ENCODE data around the gene AGAP1. TPM values are rescaled to one million over a fixed set of nuclear protein-coding genes. Genes with fewer than 3 reads are reported as not detected.
A peak's percentile ranks its signal among the peaks of the same experiment; 100 is the strongest.

The AGAP1 gene
- total RNA-seq, 3 donors from 2014 or later: 1.9 to 2.6 (median 2.1) TPM

DNA sequence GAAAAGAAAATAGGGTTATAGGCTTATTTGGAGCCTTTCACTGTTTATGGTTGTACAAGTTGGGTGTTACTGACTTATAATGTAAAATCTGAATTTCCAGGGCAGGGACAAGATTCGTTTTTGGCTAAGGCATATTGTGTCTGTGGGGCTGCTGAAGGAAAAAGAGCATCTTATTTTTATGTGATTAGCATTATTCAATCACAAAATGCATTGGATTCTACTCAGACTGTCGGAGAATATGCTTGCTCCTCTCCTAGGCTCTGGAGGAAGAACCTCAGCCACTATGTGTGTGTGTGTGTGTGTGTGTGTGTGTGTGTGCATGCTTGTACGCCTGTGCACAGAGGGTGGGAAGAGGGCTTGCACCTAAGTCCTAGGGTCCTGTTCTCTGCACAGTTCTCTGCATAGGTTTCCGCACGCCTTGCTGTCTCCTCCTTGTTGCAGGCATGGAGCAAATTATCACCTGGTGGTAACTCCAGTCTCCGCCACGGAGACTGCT lies 44.3 kb downstream of the AGAP1 start:
- Mint-ChIP-seq H3K4me3 (no peak overlapping the region), H3K9me3 (no peaks in the 10 kb centered on the region), H3K4me1 (ENCODE audit: low read depth) (no peaks in the 10 kb centered on the region), H3K27me3 (ENCODE audit: low read depth) (peaks cover 9% of the 10 kb centered on the region), H3K36me3 (ENCODE audit: insufficient read depth) (no peaks in the 10 kb centered on the region)
- ATAC-seq (no peak), DNase-seq (no peak)

DNA sequence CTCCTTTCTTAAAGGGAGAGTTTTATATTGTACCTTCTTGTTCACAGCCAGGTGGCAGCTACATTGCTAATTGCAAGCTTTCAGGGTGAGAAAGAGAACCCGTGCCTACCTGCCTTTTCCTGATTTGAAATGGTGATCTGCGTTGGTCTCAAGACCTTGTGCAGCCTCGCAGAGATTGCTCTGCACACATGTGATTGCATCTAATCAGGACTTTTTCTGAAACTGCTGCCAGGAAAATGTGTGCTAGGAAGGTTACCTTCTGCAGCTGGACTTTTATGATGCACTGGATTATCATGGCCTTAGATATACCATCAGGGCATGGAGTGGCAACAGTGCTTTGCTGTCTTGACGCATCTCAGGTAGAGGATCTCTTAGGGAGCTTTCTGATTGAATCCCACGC lies 45.1 kb downstream of the AGAP1 start:
- ATAC-seq: no peak
- Mint-ChIP-seq H3K4me3 (no peak overlapping the region), H3K36me3 (ENCODE audit: insufficient read depth) (no peaks in the 10 kb centered on the region), H3K9me3 (no peaks in the 10 kb centered on the region), H3K27me3 (ENCODE audit: low read depth) (peaks cover 6% of the 10 kb centered on the region), H3K4me1 (ENCODE audit: low read depth) (no peaks in the 10 kb centered on the region)
- no peak for DNase-seq

DNA sequence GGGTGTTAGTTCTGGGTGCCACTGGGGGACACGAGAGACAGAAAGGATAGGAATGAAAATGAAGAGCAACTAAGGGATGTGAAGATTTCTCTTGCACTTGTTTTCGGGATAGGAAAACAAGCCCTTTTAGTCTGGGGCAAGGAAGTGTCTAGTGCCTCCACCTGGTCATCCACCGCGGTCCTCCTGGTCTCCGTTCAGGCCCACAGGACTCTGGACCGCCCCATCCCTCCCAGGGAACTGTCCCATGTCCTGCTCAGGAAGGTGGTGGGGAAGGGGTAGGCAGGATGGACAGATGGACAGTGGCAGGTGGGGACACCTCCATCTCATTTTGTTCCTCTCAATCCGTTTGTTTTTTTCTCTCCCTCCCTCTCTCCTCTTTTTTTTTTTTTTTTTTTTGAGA lies 45.9 kb downstream of the AGAP1 start:
- Mint-ChIP-seq H3K4me1 (ENCODE audit: low read depth) (no peaks in the 10 kb centered on the region), H3K4me3 (no peak overlapping the region), H3K9me3 (no peaks in the 10 kb centered on the region), H3K27me3 (ENCODE audit: low read depth) (peaks cover 7% of the 10 kb centered on the region), H3K36me3 (ENCODE audit: insufficient read depth) (no peaks in the 10 kb centered on the region)
- no peak for ATAC-seq
- no peak for DNase-seq

DNA sequence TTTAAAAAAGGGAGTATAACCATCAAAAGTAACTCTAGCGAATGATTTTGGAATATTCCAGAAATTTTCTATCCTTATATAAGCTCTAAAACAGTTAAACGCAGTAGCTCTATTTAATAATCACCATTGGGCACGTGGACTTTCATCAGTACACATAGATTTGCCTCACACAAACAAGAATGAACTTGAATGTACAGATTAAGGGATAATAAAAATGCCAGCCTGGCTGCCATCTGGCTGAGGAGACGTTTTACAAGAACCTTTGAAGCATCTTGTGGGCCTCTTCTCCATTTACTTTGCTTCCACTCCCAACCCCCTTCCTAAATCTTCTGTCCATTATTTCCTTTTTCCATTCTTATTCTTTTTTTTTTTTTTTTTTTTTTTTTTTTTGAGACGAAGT lies 47.2 kb downstream of the AGAP1 start:
- H3K4me1 Mint-ChIP-seq (ENCODE audit: low read depth): no peaks in the 10 kb centered on the region
- H3K27me3 Mint-ChIP-seq (ENCODE audit: low read depth): peaks cover 7% of the 10 kb centered on the region
- no peaks in the 10 kb centered on the region for H3K36me3 Mint-ChIP-seq (ENCODE audit: insufficient read depth)
- no peak for DNase-seq
- no peaks in the 10 kb centered on the region for H3K9me3 Mint-ChIP-seq
- ATAC-seq: no peak
- no peak overlapping the region for H3K4me3 Mint-ChIP-seq

DNA sequence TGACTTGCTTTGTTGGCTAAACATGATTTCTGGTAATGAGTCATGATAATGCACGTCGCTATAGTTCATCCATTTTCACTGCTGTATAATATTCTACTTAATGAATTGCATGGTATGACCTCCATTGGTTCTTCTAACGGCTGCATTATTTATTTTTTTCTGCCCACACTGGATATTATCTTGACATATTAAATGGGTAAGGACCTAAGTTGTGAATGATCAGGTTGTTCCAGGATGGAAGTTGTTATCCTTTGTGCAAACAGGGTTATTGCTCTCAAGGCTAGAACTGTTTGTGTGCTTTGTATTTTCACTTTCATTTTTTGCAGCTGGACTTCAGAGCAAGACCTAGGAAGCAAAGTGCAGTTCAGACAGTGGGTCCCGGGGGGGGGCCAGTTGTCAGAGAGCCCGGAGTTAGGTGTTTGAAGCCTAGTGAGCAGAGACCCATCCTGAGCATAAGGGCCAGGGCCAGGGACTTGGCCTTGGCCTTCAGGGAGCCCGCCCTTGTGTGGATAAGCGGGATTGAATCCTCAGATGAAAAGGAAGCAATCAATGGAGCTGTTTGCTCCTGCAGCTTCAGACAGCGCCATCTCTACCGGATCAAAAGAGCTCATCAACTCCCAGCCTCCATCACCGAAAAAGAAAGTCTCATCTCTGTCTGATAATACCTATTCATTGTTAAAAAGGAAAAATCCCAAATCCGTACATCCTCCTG lies 48.2 kb downstream of the AGAP1 start:
- H3K4me1 Mint-ChIP-seq (ENCODE audit: low read depth): no peaks in the 10 kb centered on the region
- H3K4me3 Mint-ChIP-seq: no peak overlapping the region
- no peaks in the 10 kb centered on the region for H3K9me3 Mint-ChIP-seq
- no peaks in the 10 kb centered on the region for H3K36me3 Mint-ChIP-seq (ENCODE audit: insufficient read depth)
- peaks cover 7% of the 10 kb centered on the region for H3K27me3 Mint-ChIP-seq (ENCODE audit: low read depth)
- ATAC-seq (no peak), DNase-seq (no peak)

DNA sequence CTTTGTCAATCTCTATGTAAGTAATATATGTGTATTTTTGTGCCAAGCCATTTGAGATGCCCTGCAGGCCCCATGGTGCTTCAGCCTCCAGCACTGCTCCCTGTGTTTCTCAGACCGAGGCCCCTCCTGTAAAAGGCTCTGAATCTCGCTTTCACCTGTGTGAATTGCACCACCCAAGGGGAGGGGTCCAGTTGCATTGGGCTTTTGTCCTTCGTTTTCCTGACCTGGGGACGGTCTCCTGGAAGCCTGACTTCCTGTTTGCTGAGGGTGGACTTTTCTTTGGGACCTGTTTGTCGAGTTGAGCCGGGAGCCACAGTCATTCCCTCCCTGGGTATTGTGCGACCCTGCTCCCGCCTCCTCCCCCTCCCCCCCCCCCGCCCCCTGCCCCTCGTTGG lies 48.9 kb downstream of the AGAP1 start:
- Mint-ChIP-seq H3K9me3 (no peaks in the 10 kb centered on the region), H3K27me3 (ENCODE audit: low read depth) (peaks cover 5% of the 10 kb centered on the region), H3K36me3 (ENCODE audit: insufficient read depth) (no peaks in the 10 kb centered on the region), H3K4me1 (ENCODE audit: low read depth) (no peaks in the 10 kb centered on the region), H3K4me3 (no peak overlapping the region)
- ATAC-seq (no peak), DNase-seq (no peak)

DNA sequence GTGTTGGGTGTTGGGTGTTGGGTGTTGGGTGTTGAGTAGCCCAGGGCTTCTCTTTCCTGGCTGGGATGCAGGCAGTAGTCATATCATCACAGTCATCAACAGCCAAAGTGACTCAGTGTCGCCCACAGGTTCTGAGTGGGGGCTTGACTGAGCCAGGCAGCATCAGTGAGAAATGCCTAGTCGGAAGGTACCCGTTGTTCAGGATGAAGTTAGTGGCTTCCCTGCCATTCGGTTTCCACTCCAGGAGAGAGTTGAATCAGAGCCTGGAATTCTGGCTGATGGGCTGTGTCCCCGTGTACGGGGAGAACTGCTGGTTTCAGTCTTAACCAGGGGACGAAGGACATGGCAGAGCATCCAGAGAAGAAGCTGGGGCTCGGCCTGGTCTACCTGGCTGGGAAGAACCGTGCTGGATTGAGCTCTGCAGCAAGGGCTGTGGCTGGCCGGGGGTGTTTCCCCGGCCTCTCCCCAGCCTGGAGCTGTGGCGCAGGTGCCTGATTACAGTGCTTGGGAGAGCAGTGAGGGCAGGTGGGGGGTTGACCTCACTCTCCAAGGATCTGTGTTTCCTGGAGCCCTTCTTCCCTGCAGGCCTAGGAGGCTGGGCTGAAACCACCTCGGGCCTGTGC lies 49.4 kb downstream of the AGAP1 start:
- Mint-ChIP-seq H3K9me3 (no peaks in the 10 kb centered on the region), H3K27me3 (ENCODE audit: low read depth) (peaks cover 5% of the 10 kb centered on the region), H3K4me1 (ENCODE audit: low read depth) (no peaks in the 10 kb centered on the region), H3K36me3 (ENCODE audit: insufficient read depth) (no peaks in the 10 kb centered on the region), H3K4me3 (no peak overlapping the region)
- ATAC-seq: peak in 1 of 2 donors; percentile 43
- DNase-seq: no peak

DNA sequence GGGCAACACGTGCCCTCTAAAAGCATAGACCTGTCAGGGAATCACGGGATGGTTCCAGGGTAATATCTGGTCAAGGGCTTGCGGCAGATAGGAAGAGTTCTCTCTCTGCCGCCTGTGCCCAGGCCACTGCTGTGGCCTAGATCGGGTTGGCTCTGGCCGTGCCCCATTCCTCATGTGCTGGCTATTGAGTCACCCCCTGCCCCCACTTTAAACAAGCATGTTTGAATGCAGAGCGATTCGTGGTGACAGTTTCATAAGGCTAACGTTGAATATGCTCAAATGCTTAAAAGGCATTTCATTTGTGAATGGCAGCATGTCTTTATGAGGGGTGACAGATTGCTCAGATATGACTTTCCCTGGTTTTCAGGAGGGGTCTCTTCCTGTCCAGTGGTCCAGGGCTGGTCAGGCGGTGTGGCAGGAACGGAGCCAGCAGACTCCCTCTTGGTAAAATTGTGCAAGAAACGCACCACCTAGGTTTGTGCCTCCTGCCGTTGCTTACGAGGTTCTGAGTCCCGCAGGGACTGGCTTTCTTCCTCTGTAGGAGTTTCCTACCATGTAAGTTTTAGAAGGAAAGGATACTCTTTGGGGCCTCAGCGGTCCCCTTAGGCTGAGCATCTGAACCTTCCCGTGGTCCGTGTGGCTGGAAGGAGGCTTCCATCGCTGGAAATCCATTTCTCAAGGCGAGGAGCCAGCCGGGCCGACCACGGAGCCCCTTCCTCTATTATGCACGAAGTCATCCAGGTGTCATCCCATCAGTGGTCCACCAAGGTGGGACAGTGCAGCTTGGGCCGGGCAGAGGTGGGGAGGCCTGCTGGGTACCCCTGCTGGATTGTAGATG lies 50.2 kb downstream of the AGAP1 start:
- H3K36me3 Mint-ChIP-seq (ENCODE audit: insufficient read depth): no peaks in the 10 kb centered on the region
- no peak for ATAC-seq
- H3K27me3 Mint-ChIP-seq (ENCODE audit: low read depth): peaks cover 5% of the 10 kb centered on the region
- no peak overlapping the region for H3K4me3 Mint-ChIP-seq
- DNase-seq: no peak
- H3K4me1 Mint-ChIP-seq (ENCODE audit: low read depth): no peaks in the 10 kb centered on the region
- no peaks in the 10 kb centered on the region for H3K9me3 Mint-ChIP-seq

DNA sequence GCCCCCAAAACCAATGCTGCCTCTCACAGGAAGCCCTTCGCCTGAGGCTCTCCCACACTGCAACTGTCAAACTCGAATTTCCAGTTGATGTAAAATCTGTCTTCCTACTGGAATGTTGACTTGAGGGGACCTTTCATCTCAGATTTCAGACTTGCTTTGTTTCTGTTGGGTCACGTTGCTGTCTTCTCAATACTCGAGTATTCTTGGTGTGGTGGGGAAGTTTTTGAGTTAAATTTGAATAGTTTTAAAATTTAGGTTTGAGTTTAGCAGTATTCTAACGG lies 50.8 kb downstream of the AGAP1 start:
- H3K27me3 Mint-ChIP-seq (ENCODE audit: low read depth): peaks cover 6% of the 10 kb centered on the region
- no peak for ATAC-seq
- no peaks in the 10 kb centered on the region for H3K9me3 Mint-ChIP-seq
- DNase-seq: no peak
- H3K4me3 Mint-ChIP-seq: no peak overlapping the region
- H3K4me1 Mint-ChIP-seq (ENCODE audit: low read depth): no peaks in the 10 kb centered on the region
- H3K36me3 Mint-ChIP-seq (ENCODE audit: insufficient read depth): no peaks in the 10 kb centered on the region

DNA sequence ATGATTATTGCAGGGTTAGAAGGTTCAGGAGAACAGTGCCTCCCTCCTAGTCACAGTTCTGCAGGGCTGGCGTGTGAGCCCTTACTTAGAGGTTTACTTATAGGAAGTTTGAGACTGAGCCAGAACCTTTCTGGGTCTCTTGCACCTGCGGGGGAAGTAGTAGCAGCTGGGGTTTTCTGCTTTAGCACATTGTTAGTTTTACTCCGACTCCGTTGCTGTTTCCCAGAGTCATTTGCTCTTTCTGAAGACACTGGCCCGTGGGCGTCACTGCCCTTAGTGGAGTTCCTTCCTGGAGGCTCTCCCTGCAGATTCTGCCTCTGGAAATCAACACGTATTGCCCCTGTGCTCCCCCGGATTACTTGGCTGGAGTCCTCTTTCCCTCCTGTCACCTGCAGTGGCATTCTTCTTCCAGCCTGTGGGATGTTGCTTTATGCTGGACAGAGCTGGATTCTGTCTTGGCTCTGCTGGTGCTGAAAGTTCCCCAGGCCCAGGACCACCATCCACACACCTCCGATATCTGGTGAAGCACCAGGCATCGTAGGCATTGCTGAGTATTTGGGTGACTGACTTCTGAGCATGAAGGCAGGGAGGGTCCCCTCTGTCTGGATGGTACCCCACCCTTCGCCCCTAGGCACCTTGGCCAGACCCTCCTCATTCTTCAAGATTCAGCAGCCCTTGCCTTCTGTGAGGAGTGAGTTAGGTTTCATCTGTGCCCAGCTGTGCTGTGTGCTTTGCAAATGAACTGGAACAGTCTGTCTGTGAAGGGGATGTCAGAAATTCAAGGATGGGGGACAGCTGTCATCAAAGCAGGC lies 51.7 kb downstream of the AGAP1 start:
- Mint-ChIP-seq H3K4me1 (ENCODE audit: low read depth) (no peaks in the 10 kb centered on the region), H3K36me3 (ENCODE audit: insufficient read depth) (no peaks in the 10 kb centered on the region), H3K9me3 (no peaks in the 10 kb centered on the region), H3K4me3 (no peak overlapping the region), H3K27me3 (ENCODE audit: low read depth) (peaks cover 9% of the 10 kb centered on the region)
- ATAC-seq (no peak), DNase-seq (no peak)

DNA sequence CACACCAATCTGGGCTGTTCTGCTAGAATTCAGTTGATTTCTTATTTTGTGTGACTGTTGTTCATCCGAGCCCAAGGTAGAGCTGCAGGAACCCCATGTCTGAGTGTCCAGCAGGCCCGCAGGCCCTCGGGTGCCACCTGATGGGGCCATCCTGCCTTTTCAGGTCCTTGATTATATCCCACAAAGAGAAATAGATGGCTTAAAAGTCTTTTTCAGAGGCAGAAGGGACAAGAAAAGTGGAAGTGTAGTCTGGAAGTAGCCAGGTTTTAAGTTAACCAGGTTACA lies 52.2 kb downstream of the AGAP1 start:
- Mint-ChIP-seq H3K27me3 (ENCODE audit: low read depth) (peaks cover 9% of the 10 kb centered on the region), H3K9me3 (no peaks in the 10 kb centered on the region), H3K36me3 (ENCODE audit: insufficient read depth) (no peaks in the 10 kb centered on the region), H3K4me1 (ENCODE audit: low read depth) (no peaks in the 10 kb centered on the region), H3K4me3 (no peak overlapping the region)
- DNase-seq (no peak), ATAC-seq (no peak)

DNA sequence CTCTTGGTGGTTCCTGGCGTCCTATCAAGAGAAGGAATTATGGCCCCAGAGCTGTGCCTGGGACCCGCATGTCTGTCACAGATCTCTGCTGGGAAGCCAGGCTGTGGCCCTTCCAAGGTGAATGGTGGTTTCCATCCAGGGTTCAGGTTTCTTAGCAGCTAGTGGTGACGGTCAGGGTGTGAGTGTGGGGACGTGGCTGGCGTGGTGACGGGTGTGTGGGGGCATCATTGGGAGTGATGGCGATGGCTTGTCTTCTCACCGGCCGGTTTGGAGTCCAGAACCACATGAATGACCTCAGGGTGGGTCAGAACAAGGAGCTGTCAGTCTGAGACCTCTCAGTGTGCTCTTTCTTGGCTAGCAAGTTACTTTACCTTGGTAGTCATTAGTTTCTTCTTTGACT lies 52.6 kb downstream of the AGAP1 start:
- no peak for ATAC-seq
- H3K36me3 Mint-ChIP-seq (ENCODE audit: insufficient read depth): no peaks in the 10 kb centered on the region
- no peak for DNase-seq
- no peak overlapping the region for H3K4me3 Mint-ChIP-seq
- H3K9me3 Mint-ChIP-seq: no peaks in the 10 kb centered on the region
- H3K4me1 Mint-ChIP-seq (ENCODE audit: low read depth): no peaks in the 10 kb centered on the region
- peaks cover 9% of the 10 kb centered on the region for H3K27me3 Mint-ChIP-seq (ENCODE audit: low read depth)

DNA sequence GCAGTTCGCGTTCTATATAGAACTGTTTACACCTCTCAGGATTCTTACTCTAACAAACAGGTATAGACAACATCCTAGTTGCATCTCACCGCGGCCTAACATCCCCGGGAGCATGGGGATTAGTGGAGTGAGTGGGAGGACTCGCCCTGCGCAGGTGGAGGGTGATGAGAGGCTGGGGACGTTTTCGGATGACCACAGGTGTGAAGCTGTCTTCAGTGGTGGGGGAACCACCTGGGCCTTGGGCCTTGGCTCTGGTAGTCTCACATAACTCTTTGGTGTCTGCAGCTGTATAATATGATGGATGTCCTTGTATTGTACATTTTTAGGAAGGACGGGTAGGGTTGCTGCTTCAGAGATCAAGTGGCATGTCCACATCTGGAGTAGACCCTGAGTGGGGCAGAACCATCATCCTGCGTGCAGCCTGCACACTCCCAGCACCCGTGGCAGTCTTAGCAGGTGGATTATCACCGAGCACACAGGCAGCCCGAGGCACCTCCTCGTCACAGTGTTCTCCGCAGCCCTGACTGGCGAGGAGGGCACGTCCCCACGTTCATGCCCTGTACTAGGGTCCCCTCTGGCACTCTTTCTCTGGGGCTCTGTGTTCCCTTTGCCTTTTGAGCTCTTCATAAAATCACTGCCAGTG lies 56.0 kb downstream of the AGAP1 start:
- peaks cover 25% of the 10 kb centered on the region for H3K27me3 Mint-ChIP-seq (ENCODE audit: low read depth)
- H3K36me3 Mint-ChIP-seq (ENCODE audit: insufficient read depth): no peaks in the 10 kb centered on the region
- H3K4me3 Mint-ChIP-seq: no peak overlapping the region
- DNase-seq: no peak
- H3K4me1 Mint-ChIP-seq (ENCODE audit: low read depth): no peaks in the 10 kb centered on the region
- no peak for ATAC-seq
- no peaks in the 10 kb centered on the region for H3K9me3 Mint-ChIP-seq

DNA sequence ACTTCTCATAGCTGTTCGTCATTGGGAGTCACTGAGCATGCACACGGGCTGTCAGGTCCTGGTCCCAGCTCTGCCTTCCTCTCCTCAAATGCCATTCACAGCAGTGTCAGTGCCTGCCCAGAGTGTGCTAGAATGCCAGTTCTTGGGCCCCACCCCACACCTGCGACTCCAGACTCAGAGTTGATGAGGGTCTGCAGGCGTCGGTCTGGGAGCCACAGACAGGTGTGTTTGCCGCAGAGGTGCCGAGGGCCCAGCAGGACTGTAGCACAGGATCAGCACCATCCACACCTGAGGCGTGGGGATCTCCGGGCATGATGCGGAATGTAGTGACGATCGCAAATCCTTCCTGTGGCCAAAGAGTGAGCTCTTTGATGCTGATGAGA lies 56.5 kb downstream of the AGAP1 start:
- ATAC-seq: no peak

More for the DNA sequence above, 56.5 kb downstream of the AGAP1 start:
- Mint-ChIP-seq H3K9me3 (no peaks in the 10 kb centered on the region), H3K4me3 (no peak overlapping the region), H3K27me3 (ENCODE audit: low read depth) (peaks cover 25% of the 10 kb centered on the region), H3K4me1 (ENCODE audit: low read depth) (no peaks in the 10 kb centered on the region), H3K36me3 (ENCODE audit: insufficient read depth) (no peaks in the 10 kb centered on the region)
- no peak for DNase-seq
